ENCODE data around the gene ERC1. TPM values are rescaled to one million over a fixed set of nuclear protein-coding genes. Genes with fewer than 3 reads are reported as not detected.
A peak's percentile ranks its signal among the peaks of the same experiment; 100 is the strongest.

Gene ERC1
- total RNA-seq, 1 donor from 2014 or later, result 16.6 TPM

DNA sequence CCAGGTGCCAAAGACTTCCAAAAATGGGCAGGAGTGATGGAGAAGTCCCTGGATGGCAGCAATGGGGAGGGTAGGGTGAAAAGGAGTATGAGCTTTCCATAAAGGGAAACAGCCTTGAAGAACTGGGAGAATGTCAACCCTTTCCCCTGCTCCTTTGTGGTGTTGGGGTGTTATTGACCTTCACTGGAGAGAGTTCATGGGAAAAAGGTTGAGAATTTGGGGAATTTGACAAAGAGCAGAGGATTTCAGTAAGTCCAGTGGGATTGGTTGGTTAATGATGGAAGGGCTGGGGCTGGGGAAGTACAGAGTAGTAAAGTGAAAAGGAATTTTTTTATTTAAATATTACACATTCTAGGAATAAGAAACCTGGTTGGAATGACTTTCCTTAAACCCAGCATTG, 116.6 kb downstream of the ERC1 start:
- H3K36me3 ChIP-seq (ENCODE audit: control insufficient read depth, insufficient read depth, low read length), result peaks cover 4% of the 10 kb centered on the region
- no peak for FAIRE-seq

DNA sequence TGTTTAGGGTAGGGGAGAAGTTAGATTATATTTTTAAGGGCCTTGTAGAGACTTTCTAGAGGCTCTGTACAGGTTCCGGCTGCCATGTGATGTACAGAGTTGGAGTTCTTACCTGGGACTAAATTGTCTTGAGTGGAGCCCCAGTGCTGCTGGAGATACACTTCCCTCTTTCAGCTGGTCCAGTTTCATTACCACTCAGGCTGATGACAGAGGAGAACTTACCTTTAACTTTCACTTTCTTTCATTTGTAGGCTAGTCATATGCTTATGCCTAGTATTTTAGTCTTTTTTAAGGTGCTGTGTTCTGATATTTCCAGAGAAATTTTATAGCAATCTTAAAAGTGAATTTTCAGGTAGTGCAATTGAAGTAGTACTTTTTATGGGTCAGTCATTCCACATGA, 117.3 kb downstream of the ERC1 start:
- FAIRE-seq (no peak), DNase-seq (ENCODE audit: low read depth) (no peak)
- TF ChIP-seq, protein P1, sequence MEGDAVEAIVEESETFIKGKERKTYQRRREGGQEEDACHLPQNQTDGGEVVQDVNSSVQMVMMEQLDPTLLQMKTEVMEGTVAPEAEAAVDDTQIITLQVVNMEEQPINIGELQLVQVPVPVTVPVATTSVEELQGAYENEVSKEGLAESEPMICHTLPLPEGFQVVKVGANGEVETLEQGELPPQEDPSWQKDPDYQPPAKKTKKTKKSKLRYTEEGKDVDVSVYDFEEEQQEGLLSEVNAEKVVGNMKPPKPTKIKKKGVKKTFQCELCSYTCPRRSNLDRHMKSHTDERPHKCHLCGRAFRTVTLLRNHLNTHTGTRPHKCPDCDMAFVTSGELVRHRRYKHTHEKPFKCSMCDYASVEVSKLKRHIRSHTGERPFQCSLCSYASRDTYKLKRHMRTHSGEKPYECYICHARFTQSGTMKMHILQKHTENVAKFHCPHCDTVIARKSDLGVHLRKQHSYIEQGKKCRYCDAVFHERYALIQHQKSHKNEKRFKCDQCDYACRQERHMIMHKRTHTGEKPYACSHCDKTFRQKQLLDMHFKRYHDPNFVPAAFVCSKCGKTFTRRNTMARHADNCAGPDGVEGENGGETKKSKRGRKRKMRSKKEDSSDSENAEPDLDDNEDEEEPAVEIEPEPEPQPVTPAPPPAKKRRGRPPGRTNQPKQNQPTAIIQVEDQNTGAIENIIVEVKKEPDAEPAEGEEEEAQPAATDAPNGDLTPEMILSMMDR (IDR thresholded peaks at IDR 0.05; ENCODE audit: insufficient read depth, low read length, severe bottlenecking), result no peak
- Histone ChIP-seq H3K4me3 (ENCODE audit: low read depth, low read length) (no peak overlapping the region), H3K27me3 (ENCODE audit: control insufficient read depth, insufficient read depth, low read length) (no peaks in the 10 kb centered on the region), H3K36me3 (ENCODE audit: control insufficient read depth, insufficient read depth, low read length) (peaks cover 4% of the 10 kb centered on the region)

More for the DNA sequence above, 116.6 kb downstream of the ERC1 start:
- TF ChIP-seq, protein P1 (IDR thresholded peaks at IDR 0.05; ENCODE audit: insufficient read depth, low read length, severe bottlenecking), result no peak
- H3K4me3 ChIP-seq (ENCODE audit: low read depth, low read length), result no peak overlapping the region
- DNase-seq (ENCODE audit: low read depth), result no peak
- no peaks in the 10 kb centered on the region for H3K27me3 ChIP-seq (ENCODE audit: control insufficient read depth, insufficient read depth, low read length)

DNA sequence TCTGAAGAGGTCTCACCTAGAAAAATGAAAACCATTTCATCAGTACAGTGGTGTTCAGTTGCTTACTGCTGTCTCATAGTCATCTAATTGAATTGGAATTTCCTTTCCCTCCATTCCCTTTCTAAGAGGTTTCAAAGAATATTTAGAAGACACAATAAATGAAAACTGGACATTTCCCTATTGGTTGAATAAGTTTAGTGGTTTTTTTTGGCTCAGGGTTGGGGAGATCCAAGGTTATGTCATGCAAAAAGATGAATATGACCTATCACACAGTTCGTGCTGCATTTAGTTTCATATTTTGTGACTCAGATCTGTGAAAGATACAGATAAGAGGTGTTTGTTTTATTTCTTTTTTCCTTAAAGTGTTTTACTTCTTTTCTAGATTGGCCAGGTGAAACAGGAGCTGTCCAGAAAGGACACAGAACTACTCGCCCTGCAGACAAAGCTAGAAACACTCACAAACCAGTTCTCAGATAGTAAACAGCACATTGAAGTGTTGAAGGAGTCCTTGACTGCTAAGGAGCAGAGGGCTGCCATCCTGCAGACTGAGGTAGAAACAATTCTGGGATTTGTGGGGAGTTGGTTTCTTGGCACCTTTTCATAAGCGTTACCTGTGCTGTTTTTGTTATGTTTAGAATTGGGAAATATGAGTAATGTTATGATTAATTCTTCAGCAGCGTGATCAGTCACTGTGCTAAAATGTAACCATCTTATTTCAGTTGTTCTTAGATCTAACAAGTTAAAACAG, 124.6 kb downstream of the ERC1 start:
- Histone ChIP-seq H3K4me3 (ENCODE audit: low read depth, low read length) (no peak overlapping the region), H3K36me3 (ENCODE audit: control insufficient read depth, insufficient read depth, low read length) (peaks cover under 1% of the 10 kb centered on the region), H3K27me3 (ENCODE audit: control insufficient read depth, insufficient read depth, low read length) (no peaks in the 10 kb centered on the region)
- no peak for FAIRE-seq
- TF ChIP-seq, protein P1 (IDR thresholded peaks at IDR 0.05; ENCODE audit: insufficient read depth, low read length, severe bottlenecking), result no peak
- DNase-seq (ENCODE audit: low read depth), result peak; percentile 97

DNA sequence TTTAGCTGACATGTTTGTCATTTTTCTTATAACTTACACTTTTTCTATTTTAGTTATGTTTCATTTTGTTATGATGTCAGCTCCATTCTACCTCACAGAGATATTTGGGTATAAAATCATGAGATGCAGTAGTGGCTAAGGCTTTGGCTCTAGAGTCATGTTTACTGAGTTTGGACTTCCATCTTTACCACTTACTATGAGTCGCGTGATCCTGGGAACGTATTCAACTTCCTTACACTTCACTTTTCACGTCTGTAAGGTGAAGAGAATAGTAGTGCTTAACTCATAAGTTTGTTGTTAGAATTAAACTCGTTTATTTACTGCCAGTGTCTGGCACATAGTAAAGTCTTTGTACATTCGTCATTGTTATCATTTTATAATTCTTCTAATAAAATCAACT, 126.3 kb downstream of the ERC1 start:
- Histone ChIP-seq H3K27me3 (ENCODE audit: control insufficient read depth, insufficient read depth, low read length) (no peaks in the 10 kb centered on the region), H3K4me3 (ENCODE audit: low read depth, low read length) (no peak overlapping the region), H3K36me3 (ENCODE audit: control insufficient read depth, insufficient read depth, low read length) (peaks cover 2% of the 10 kb centered on the region)
- TF ChIP-seq, protein P1 (IDR thresholded peaks at IDR 0.05; ENCODE audit: insufficient read depth, low read length, severe bottlenecking), result no peak
- FAIRE-seq (no peak), DNase-seq (ENCODE audit: low read depth) (peak; percentile 30)

DNA sequence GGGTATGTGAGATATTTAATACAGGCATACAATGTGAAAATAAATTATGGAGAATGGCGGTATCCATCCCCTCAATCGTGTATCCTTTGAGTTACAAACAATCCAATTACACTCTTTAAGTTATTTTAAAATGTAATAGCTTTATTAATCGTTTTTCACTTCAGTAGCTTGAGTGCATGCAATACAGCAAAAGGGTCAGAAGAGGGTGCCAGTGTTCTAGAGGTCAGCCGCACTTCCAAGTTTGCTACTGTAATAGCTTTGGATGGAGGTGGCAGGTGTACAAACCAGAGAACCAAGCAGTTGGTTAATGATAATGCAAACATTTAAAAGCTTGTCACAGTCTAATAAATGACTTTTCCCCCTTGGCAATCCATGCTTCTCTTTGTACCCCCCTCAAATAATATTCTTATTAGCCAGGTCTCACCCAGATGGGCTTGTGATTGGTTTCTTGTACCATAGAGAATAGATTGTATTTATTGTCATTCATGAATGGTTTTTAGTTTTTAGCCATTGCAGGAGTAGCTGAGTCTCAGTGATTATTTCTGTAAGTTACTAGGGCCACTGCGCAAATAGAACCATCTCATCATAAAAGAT, 127.0 kb downstream of the ERC1 start:
- Histone ChIP-seq H3K36me3 (ENCODE audit: control insufficient read depth, insufficient read depth, low read length) (peaks cover 2% of the 10 kb centered on the region), H3K4me3 (ENCODE audit: low read depth, low read length) (no peak overlapping the region), H3K27me3 (ENCODE audit: control insufficient read depth, insufficient read depth, low read length) (no peaks in the 10 kb centered on the region)
- TF ChIP-seq, protein P1 (IDR thresholded peaks at IDR 0.05; ENCODE audit: insufficient read depth, low read length, severe bottlenecking), result peak; percentile 78
- DNase-seq (ENCODE audit: low read depth) (peak; percentile 66), FAIRE-seq (no peak)

Measured in bronchial epithelial cell (primary cell).